K562 (cell line): ENCODE measurements around the gene CALCOCO2.

Experiments used
- ATF2 ChIP-seq: sonication (generic); formaldehyde crosslinking; IDR thresholded peaks from 2 replicates; pipeline ENCODE4 v1.8.1; 2022; ENCODE audit warnings: missing genetic modification reagents
- BRCA1 ChIP-seq, 2 experiments: fragments of 450-650 bp in 1 of 2; sonication (generic) in 1 of 2; formaldehyde crosslinking in 1 of 2; IDR thresholded peaks; 2 replicates each; pipeline versions ENCODE4 v1.5.0 to v1.6.1; 2017 to 2020; ENCODE audit warnings: mild to moderate bottlenecking in 1 of 2, missing genetic modification reagents in 1 of 2
- FOXP4 ChIP-seq: sonication (generic); formaldehyde crosslinking; IDR thresholded peaks from 2 replicates; pipeline ENCODE4 v1.8.0; 2022; ENCODE audit warnings: mild to moderate bottlenecking, missing genetic modification reagents, borderline replicate concordance
- MBD1 ChIP-seq: fragments of 250-450 bp; sonication (Bioruptor Pico); IDR thresholded peaks from 2 replicates; pipeline ENCODE4 v1.8.0; 2022; ENCODE audit warnings: inconsistent platforms
- NCOR1 ChIP-seq: fragments of 450-650 bp; IDR thresholded peaks from 2 replicates; pipeline ENCODE4 v1.6.1; 2016; ENCODE audit warnings: mild to moderate bottlenecking, moderate library complexity
- POLR2A ChIP-seq: fragments of 450-650 bp; conservative IDR thresholded peaks from 2 replicates; pipeline ENCODE4 v1.6.1; 2016
- ZBTB12 ChIP-seq: fragments of 250-450 bp; sonication (Bioruptor Pico); IDR thresholded peaks from 2 replicates; pipeline ENCODE4 v1.4.0; 2020
- ZNF408 ChIP-seq: fragments of 250-450 bp; sonication (Bioruptor Pico); IDR thresholded peaks from 2 replicates; pipeline ENCODE4 v1.4.0; 2020; ENCODE audit warnings: low read depth, mild to moderate bottlenecking, moderate library complexity

- TF ChIP-seq ZBTB12 (no peak), ZNF408 (CRISPR knock-in tag) (no peak), ATF2 (CRISPR knock-in tag) (no peak), NCOR1 (no peak), POLR2A (no peak), MBD1 (no peak), BRCA1 (IDR thresholded peaks at IDR 0.05) (no peak), BRCA1 (CRISPR knock-in tag; IDR thresholded peaks at IDR 0.05) (no peak), FOXP4 (CRISPR knock-in tag) (no peak)
Observed at GRCh38 chr17:48883171-48883570, 52.3 kb downstream of the CALCOCO2 start.
